ENCODE data around the gene MID2.
"Not testable (repeated sequence)": the region's sequence is repeated elsewhere in the genome, so short reads cannot be mapped to it uniquely, and the experiment has no call there.

The MID2 gene, protein sequence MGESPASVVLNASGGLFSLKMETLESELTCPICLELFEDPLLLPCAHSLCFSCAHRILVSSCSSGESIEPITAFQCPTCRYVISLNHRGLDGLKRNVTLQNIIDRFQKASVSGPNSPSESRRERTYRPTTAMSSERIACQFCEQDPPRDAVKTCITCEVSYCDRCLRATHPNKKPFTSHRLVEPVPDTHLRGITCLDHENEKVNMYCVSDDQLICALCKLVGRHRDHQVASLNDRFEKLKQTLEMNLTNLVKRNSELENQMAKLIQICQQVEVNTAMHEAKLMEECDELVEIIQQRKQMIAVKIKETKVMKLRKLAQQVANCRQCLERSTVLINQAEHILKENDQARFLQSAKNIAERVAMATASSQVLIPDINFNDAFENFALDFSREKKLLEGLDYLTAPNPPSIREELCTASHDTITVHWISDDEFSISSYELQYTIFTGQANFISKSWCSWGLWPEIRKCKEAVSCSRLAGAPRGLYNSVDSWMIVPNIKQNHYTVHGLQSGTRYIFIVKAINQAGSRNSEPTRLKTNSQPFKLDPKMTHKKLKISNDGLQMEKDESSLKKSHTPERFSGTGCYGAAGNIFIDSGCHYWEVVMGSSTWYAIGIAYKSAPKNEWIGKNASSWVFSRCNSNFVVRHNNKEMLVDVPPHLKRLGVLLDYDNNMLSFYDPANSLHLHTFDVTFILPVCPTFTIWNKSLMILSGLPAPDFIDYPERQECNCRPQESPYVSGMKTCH

DNA sequence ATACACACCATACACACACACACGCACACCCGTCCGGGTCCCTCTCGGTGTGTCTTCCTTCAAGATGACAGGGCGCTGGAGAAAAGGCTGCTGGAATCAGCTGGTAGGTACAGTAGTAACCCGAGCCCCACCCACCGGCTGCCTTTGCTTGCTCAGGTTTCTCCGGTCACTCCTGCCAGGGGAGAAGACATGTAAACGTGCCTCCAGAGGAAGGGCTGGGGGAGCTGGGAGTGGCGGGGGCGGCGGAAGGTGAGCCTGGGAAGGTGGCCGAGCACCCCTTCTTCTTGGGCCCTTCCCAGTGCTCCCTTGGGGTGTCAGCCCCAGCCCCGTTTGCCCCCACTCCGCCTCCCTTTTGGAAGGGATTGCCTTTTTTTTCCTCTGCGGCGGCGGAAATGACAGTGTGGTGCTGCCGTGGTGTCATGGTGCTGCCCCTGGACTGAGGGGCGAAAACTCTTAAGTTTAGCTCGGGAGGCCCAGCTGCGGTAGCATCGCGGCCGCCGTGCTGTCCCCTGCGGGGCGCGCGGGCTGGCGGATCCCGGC is at the start of gene MID2:
TSS of gene MID2 (plus strand) at position 169 of the 540 bp plus-strand sequence. CDS start 561 bp downstream, outside the sequence.
- DNase-seq (ENCODE audit: low read depth) = peak; percentile 40

DNA sequence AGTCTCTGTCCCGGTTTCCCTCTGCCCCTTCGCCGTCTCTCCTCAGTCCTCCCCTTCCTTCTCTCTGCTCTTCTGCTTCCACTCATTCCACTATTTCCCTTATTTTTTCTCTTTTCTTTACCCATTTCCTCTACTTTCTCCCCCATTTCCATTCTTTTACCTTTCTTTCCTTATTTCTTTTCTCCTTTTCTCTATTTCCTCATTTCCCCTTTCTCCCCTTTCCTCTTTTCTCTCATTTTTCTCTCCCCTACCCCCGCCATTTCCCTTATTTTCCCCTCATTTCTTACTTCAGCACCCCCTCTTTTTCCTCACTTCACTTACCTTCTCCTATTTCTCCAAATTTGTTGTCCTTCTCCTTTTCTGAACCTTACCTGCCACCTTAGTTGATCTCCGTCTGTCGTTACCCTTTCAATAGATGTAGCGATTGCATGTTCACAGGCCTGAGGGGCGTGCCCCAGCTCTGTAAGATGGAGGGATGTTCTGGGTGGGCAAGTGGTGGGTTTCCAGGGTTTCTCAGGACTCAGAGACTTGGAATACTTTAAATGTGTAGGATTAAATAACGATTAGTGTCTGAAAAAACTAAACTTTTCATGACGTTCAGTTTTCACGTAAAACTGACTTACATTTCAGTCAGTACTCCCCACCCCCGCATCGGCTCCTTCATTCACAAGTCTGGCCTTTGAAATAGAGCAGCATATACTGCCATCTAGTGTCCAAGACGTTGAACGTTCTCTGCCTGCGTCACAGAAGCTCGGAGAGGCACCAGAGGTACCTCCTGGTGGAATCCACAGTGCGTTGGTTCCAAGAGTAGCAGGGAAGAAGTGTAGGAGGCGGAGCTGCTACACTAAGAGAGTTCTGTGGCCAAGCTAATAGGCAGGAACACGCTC is 48.8 kb upstream of the MID2 start:
- DNase-seq (ENCODE audit: low read depth) = peak; percentile 53

DNA sequence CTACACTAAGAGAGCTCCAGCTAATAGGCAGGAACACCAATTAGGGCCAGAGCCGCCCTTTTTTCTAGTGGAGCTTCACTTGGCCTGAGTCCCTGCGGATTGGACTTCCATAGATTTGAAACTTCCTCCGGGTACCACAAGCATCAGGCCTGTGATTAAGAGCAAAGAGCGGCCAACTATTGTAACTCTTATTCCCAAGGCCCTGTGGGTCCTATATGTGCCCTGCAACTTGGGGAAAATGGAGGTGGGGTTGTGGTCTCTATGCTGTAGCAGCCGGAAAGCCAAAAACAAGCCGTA is 48.2 kb upstream of the MID2 start, which contains the start of gene NCBP2L:
TSS of gene NCBP2L (plus strand) at position 198 of the 297 bp plus-strand sequence. CDS start 16,488 bp downstream, outside the sequence.
- DNase-seq (ENCODE audit: low read depth) = no peak

DNA sequence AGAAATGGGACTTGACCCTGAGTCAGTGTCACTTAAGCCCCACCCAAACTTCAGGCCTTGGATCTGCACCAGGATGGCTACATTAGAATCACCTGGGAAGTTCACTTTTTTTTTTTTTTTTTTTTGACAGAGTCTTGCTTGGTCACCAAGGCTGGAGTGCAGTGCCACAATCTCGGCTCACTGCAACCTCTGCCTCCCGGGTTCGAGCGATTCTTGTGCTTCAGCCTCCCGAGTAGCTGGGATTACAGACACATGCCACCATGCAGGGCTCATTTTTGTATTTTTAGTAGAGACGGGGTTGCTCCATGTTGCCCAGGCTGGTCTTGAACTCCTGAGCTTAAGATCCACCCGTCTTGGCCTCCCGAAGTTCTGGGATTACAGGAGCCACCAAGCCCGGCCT is 45.1 kb upstream of the MID2 start:
- DNase-seq (ENCODE audit: low read depth) = no peak

DNA sequence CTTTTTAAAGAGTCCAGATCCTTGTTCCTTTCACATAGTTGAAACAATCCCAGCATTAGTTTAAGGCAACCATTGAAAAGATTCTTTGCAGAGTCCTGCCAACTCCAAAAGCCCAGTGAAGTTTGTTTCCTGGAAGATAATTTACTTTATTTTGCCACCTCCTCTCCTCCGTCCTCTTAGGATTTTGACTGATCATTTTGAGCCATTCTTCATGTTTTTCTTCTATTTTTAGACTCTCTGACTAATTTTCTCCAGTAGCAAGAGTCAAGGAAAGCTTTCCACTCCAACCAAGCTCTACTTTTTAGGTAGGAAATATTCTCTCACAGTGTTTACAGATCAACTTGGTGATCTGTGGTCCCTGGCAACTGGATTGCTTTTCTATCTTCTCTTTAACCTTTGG is 37.8 kb upstream of the MID2 start:
- no peak for DNase-seq (ENCODE audit: low read depth)

DNA sequence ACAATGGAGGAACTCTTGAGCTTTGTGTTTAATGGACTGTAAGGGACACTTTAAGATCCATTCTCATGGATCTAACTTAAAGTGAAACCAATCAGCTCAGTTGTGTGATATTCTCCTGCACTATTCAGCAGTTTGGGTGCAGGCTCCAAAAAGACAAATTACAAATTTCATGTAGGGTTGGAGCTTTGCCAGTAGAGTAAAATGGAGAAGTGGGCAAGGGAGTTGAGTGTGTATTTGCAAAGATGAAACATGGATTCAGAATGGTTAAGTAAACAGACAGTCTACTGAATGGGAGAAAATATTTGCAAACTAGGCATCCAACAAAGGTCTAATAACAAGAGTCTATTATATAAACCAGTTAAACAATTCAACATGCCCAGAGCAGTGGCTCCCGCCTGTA is 21.2 kb upstream of the MID2 start:
- no peak for DNase-seq (ENCODE audit: low read depth)

DNA sequence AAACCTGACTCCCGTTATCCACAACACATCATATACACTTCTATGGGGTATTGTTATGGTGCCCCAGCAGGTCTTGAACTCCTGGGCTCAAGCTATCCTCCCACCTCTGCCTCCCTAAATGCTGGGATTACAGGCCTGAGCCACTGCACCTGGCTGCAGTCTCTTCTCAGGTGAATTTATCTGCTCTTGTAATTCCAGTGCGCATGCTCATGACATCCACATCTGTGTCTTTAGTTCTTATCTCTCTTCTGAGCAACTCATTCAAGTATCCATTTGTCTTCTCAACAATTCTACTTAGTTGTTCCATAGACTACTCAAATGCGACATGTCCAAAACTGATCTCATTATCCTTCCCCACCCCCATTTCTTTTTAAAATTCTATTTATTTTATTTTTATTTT is 20.5 kb upstream of the MID2 start:
- no peak for DNase-seq (ENCODE audit: low read depth)

DNA sequence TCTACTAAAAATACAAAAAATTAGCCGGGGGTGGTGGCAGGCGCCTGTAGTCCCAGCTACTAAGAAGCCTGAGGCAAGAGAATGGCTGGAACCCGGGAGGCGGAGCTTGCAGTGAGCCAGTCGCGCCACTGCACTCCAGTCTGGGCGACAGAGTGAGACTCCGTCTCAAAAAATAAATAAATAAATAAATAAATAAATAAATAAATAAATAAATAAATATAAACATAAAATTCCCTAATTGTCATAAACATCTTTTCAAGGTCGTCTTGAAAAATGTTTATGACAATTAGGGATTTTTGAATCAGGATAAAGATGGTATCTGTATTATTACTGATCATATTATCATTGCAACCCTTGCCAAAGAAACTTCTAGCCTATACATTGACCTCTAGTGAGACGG is 15.6 kb upstream of the MID2 start:
- DNase-seq (ENCODE audit: low read depth) = not testable (repeated sequence)

DNA sequence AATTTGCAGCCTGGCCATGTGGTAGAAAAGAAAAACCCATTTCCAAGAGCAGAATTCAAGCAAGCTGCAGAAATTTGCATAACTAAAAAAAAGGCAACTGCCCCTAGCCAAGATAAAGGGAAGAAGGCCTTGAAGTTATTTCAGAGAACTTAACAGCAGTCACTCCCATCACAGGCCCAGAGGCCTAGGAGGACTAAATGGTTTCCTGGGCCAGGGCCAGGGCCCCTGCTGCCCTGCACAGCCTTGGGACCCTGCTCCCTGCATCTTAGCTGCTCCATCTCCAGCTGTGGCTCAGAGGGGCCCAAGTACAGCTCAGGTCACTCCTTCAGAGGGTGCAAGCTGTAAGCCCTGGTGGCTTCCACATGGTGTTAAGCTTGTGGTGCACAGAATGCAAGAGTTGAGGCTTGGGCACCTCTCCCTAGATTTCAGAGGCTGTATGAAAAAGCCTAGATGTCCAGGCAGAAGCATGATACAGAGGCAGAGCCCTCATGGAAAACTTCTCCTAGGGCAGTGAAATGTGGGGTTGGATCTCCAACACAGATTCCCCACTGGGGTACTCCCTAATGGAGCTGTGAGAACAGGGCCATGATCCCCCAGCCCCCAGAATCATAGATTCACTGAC is 6.7 kb upstream of the MID2 start:
- no peak for DNase-seq (ENCODE audit: low read depth)

DNA sequence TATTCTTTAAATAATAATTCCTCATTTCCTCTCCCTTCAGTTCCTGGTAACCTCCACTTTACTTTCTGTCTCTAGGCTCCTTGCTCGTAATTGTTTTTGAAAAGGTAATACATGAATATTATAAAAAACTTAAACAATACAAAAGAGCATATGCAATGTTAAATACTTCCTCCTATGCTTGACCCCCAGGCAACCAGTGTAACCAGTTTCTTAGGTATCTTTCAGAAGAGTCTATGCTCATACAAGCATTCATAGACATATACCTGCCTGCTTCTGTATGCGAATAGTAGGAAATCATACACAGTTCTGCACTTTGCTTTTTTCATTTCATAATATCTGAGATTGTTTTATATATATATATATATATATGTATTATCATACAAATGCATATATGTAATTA is 2.6 kb upstream of the MID2 start:
- no peak for DNase-seq (ENCODE audit: low read depth)

DNA sequence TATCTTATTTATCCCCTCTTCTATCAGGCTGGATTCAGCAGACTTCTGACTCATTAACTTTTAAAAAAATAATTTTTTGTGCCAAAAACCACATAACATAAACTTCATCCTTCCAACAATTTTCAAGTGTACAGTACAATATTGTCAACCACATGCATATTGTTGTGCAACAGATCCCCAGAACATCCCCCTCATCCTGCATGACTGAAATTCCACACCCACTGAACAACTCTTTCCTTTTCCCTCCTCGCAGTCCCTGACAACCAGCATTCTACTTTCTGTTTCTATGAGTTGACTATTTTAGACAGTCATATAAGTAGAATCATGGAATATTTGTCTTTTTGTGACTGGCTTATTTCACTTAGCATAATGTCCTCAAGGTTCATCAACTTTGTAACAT is 2.2 kb upstream of the MID2 start:
- no peak for DNase-seq (ENCODE audit: low read depth)

DNA sequence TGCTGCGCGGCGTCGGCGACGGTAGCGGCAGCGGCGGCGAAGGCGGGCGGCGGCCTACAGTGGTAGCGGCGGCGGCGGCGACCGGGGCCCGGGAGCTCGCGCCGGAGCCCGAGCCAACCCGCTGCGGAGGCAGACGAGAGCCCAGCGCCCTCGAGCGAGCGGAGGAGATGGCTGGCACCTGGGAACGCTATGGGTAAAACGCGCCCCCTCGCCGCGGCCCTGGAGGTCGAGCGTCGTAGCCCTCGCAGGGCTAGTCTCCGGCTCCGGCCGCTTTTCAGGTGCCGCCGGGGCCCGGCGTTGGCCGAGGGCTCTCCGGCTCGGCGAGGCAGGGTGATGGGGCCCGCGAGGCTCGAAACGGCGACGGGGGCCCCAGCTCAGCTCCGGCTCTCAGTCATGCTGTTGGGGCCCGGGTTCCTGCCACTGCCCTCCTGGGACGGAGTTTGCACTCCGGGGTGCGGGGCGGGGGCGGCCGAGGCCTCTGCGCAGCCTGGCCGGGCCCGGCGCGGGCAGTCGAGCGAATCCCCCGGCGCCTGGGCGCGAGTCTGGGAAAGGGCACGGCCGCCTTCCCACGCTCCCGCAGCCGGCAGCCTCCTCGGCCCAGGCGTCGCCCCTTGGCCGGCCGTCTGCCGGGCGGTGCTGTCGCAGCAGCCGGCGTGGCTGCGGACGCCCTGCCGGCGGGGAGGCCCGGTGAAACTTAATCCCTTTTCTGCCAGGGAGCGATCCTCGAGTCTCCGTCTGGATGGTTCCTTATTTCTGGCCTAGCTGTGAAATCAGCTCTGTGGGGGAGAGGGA is 768 bp downstream of the MID2 start:
- peak; percentile 15 for DNase-seq (ENCODE audit: low read depth)

DNA sequence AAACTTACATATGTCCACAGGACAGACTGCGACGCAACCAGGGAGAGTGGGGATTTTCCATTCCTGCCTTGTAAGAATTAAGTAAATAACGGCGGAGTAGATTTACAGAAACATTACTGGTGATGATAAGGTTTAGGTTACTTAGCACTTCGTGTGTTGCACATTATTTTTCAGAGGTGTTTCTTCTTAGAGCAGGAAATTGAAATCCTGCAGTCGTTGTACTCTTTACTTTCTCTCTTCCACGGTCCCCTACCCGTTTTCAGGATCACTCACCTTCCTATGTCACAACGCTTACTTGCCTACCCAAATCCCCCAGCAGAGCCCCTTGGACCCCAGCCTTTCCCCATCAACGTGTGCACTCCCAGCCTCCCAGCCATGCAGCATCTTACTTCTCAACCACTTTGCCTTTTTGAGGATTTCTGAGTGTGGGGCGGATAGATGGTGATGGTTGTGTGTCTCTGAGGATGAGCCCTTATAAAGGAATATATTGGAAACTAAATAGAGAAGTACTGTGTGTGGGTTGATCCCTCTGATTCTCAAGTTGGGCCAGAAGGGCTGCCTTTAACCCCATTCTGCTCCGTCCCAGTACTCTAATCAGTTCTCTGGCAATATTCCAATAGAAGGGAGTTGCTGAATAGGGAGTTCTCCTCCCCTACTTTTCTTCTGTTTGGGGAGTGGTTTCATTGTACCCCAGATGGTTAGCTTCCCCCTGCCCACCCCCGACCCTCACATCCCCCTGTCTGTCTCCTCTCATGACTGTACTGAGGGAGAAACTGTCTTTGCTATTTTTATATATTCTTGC is 1.6 kb downstream of the MID2 start:
- DNase-seq (ENCODE audit: low read depth) = no peak

DNA sequence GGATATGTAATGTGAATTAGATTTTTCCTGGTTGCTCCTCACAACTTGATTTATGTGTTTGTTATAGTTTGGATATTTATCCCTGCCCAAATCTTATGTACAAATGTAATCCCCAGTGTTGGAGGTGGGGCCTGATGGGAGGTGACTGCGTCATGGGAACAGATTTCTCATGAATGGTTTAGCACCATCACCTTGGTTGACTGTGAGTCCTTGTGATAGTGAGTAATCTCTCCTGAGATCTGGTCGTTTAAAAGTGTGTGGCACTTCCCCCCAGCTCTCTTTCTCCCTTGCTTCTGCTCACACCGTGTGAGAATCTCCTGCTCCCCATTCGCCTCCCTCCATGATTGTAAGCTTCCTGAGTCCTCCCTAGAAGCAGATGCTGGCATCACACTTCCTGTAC is 2.2 kb downstream of the MID2 start:
- no peak for DNase-seq (ENCODE audit: low read depth)

DNA sequence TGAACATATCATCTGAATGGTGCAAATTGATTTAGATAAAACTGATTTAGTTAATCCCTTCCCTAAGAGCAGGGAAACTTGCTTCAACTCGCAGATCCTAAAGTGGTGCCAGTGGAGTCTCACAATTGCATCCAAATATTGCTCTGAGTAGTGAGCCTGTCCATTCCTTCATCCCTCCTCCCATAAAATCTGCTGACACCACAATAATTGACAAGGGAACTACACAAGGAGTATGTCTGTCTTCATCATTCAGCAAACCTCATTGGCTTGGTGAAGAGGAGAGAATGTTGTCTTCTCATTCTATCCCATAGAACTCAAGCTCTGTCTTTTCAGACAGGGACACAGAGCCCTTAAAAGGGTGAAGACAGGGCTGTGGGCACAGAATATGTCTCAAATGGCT is 4.2 kb downstream of the MID2 start:
- no peak for DNase-seq (ENCODE audit: low read depth)

DNA sequence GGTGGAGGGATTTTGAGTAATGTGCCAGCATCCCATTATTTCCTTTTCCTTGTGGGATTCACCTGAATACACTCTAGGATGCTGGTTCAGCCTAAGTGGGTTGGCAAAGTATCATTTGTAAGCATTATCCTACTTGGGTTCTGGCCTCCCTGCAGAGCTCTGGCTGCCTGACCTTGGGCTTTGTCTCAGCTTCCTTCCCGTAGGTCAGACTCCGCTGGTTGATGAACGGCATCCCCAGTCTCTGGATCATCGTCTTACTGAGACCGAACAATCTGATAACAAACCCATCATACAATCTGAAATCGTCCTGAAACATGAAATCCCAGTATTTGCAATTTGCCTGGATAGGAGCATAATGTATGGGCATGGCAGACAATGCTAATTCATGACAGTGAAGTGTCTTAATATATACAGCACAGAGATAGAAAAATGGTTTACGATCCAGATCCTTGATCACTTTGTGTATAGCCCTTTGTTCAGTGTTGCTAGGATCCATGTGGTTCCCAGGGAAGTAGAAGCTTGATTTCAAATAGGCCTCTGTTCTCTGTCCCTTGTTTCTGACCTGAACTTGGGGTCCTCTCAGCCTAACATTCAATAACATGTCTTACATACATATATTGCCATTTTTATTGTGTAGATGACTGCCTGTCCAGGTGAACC is 5.5 kb downstream of the MID2 start:
- no peak for DNase-seq (ENCODE audit: low read depth)

DNA sequence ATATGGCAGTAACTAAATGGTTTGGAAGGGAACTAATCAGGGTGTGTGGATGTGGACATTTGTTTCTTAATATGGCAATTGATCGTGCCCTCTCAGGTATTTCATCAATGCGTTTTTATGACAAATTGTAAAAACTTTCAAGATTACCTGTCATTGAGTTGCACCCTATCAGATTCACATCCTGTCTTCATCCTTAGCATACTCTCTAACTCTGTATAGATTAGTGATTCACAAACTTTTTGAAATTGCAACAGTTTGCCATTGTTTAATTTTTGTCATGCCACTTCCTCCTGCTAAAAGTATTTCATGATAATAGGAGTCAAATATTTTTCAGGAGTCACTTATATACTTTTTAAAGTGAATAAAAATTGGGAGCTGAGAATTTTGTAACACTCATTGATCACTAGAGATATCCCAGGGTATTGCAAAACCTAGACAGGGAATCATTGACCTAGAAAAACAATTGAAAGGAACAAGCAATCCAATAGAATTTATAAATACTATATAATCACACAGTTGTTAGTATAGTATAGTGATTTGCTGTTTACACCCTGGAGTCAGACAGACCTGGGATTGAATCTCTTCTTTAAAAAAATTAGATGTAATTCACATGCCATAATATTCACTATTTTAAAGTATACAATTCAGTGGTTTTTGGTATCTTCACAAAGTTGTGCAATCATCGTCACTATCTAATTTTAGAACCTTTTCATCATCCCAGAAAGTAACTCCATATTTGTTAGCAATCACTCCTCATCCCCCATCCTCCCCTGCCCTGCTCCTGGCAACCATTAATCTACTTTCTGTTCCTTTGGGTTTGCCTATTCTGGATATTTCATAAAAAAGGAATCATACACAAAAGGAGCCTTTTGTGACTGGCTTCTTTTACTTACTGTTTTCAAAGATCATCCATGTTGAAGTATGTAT is 8.9 kb downstream of the MID2 start:
- DNase-seq (ENCODE audit: low read depth) = no peak

DNA sequence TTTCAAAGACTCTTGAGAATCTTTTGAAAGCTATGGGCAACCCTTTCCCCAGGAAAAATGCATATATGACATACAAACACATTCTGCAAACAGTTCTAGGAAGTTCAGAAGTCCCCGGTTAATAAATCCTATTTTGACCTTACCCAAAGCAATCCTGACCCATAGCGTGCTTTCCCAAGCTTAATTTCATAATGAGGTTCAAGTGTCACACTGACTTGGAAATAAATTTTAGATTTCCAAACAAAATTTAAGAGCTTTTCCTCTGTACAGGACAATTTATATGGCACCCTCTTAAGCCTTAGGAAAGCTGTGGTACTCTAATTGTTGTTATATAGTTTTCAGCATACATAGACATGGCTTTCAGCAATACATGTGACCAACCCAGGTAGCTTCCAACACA is 11.3 kb downstream of the MID2 start:
- DNase-seq (ENCODE audit: low read depth) = no peak

DNA sequence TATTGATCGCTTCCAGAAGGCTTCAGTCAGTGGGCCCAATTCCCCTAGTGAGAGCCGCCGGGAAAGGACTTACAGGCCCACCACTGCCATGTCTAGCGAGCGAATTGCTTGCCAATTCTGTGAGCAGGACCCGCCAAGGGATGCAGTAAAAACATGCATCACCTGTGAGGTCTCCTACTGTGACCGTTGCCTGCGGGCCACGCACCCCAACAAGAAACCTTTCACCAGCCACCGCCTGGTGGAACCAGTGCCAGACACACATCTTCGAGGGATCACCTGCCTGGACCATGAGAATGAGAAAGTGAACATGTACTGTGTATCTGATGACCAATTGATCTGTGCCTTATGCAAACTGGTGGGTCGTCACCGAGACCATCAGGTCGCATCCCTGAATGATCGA is 15.3 kb downstream of the MID2 start:
- DNase-seq (ENCODE audit: low read depth) = no peak
